GM10847 (cell line): ENCODE results near the gene ACVR2B.

Experiments
- POLR2A ChIP-seq: IDR thresholded peaks from 2 replicates; pipeline ENCODE4 v1.6.1; 2011; ENCODE audit not compliant: insufficient read length; ENCODE audit errors: extremely low read depth

ACVR2B gene

DNA sequence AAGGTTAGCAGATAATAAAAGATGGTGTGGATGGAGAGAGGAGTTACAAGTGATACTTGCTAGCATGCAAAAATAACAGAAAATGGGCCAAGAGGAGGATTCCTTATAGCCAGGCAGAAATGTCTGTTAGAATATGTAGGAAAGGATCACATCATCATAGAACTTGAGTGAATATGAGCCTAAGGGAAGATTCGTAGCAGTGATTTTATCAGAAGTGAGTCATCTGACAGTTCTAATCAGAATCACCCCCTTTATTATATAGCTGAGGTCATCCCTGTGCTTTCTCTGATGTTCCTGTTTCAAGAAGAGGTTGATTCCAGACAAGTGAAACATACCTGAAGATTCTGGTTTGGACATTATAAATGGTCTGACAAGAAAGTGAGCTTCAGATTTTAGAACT, 65.3 kb downstream of the ACVR2B start:
- TF ChIP-seq POLR2A, result no peak

DNA sequence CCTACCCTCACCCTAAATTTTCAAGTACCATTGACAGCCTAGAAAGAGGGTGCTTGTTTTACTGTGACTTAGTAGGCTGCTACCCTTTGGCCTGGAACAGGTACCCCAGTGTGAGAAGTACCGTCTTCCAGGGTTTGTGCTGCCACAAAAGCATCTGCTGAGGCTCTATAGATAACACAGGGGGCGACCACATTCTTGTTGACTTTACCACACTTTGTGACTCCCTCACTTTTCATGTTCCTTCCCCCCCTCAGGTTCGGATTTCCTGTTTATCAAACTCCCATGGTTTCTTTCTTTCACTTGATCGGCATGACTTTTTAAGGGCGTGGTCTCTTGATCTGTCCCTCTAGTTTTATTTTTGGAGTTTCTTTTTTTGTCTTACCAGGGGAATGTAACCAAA, 66.0 kb downstream of the ACVR2B start:
- TF ChIP-seq POLR2A, result no peak

DNA sequence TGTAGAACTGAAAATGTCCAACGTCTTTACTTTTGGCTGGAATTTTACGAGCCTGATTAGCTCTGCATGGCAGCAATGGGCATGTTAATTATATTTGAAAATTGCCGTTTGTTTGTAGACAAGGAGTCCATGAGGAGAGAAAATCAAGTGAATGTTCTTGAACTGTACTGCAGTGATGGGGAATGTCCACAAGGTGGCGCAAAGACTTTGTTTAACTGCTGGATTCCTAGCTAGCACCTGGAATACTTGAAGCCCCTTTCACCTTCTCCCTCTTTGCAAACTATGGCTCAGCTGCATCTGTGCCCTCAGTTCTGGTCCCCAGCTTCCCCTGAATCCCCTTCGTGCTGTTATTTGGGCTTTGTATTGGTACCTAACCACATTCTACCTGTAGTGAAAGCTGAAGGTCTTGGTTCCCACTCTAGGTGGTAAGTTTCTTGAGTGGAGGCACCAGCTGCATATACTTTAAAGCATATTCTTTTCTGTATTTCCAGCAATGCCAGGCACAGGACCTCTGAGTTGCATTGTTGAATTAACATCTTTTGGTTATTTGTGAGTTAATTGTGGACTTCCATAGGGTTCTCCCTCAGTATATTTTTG, 67.8 kb downstream of the ACVR2B start:
- TF ChIP-seq POLR2A, result no peak

GRCh38 chr3:38522002-38522401, 68.3 kb downstream of the ACVR2B start:
- no peak for TF ChIP-seq POLR2A

GRCh38 chr3:38524141-38524739, 70.5 kb downstream of the ACVR2B start:
- no peak for TF ChIP-seq POLR2A

DNA sequence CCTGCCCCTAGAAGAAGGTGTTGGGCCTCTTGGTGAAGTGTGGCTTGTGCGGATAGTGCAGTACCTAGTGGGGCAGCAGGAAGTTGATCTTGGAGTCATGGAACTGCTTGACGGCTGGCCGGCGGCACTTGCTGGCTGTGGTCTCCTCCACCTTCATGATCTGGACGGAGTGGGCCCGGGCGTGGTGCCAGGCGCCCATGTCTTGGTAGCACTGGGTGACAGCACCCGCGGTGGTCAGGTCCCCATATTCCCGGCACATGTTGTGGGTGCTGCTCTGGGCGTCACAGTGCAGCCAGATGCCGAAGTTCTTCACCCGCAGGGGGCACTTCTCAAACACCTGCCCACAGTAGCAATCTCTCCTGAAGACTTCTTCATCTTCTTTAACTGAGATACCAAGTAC, 73.1 kb downstream of the ACVR2B start:
- no peak for TF ChIP-seq POLR2A

GRCh38 chr3:38528457-38528856, 74.8 kb downstream of the ACVR2B start:
- no peak for TF ChIP-seq POLR2A

DNA sequence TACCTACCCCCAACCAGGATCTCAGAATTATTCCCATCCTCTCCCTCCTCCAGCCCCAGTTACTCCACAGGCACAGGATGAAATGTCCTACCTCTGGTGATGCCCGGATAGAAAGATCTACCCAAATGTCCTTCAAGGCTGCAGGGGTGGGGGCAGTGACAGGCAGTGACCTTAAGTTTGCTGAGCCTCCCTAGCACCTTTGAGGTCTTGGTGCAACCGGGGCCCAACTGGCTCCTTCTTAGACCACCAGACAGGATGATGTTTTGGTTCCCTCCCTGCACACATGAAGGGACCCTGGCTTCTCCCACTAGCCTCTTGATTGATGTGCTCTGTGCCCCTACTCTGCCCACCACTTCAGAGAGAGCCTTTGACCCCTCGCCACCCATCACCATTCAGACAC, 78.8 kb downstream of the ACVR2B start:
- no peak for TF ChIP-seq POLR2A

DNA sequence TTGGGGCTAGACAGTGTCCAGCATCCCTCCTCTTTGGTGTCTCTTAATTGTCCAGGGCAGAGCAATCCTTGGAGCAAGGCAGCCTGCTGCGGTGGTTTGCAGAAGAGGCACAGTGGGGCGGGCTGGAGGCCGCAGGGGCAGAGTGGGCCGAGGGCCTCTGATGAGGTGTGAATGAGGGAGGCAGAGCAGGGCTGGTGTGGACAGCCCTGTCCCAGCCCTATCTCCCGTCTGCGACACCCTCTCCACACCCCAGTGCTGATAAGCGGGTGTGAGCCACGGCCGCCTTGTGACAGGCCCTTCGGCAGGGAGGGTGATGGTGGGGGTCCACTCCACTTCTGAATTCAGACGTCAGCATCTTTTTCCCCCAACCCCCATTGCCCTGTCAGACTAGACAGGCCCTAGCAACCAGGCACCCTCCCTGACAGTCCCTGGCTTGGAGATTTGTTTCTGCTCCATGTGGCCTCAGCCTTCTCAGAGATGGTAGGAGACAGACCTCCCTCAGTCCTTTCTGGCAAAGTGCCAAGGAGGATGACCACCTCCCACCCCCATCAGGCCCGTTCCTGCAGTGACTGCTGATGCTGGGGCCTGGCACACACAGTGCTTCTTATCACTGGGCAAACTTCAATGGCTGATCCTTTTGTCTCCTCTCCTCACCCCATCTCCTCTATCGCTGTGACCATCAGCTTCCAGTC, 79.7 kb downstream of the ACVR2B start:
- no peak for TF ChIP-seq POLR2A

GRCh38 chr3:38534180-38534579, 80.5 kb downstream of the ACVR2B start:
- TF ChIP-seq POLR2A, result no peak

GRCh38 chr3:38534604-38535003, 80.9 kb downstream of the ACVR2B start:
- no peak for TF ChIP-seq POLR2A

DNA sequence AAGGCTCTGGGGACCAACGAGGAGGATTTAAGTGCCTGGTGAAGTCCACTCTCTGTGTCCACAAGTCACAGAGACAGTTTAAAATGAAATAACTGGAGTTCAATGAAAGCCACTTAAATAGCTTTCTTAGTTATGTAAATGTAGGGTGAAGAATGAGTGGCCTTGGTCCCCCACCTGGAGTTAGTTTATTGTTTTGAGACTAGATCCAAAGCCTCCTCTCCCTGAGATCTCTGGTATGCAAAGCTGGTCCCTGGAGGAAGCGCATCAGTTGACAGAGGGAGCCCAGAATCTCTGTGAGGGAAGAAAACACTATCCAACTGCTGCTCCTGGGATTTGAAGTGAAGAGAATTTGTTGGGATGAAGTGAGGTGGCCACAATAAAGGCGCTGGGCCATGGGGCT, 83.0 kb downstream of the ACVR2B start:
- no peak for TF ChIP-seq POLR2A

- no peak for TF ChIP-seq POLR2A
Observed at GRCh38 chr3:38538773-38539353, 85.2 kb downstream of the ACVR2B start.

DNA sequence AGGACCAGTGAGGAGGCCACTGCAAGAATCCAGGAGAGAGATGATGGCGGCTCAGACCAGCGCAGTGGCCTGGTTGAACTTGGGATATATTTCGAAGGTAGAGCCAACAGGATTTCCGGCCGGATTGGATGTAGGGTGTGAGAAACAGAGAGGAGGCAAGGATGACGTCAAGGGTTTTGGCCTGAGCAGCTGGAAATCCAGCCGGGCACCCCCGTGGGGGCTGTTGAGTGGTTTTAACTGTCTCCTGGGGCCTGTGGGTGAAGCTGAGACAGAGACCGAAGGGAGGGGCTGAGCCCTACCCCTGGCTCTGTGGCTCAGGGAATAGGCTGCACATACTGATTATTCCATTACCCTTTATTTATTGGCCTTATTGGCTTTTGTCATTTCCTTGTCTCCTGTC, 88.1 kb downstream of the ACVR2B start:
- TF ChIP-seq POLR2A, result no peak
